PC-3 (cell line): ENCODE results near the gene PPARG. TPM values are rescaled to one million over a fixed set of nuclear protein-coding genes. Genes with fewer than 3 reads are reported as not detected.

Experiments used
- ATAC-seq: fragments of 200-7000 bp; cut with Tn5 transposase; 2 replicates; pipeline ENCODE4 v1.9.1; 2020; ENCODE audit warnings: mild to moderate bottlenecking, moderate library complexity
- BruUV-seq: library from RNA; stranded (reverse); fragments of 400-500 nt; replicated peaks from 2 replicates; lab custom pipeline; 2021; lab: Mats Ljungman, UMichigan
- CTCF ChIA-PET: fragments of 300-600 bp; sonication (Branson Sonifier 250); formaldehyde crosslinking; loops from one replicate; lab custom pipeline; 2022; ENCODE audit warnings: antibody characterized with exemption; lab: Charles Lee
- POLR2A ChIA-PET: fragments of 300-600 bp; sonication (Branson Sonifier 250); formaldehyde crosslinking; loops from one replicate; lab custom pipeline; 2022; ENCODE audit warnings: antibody characterized with exemption; ENCODE audit not compliant: unreplicated experiment; lab: Charles Lee
- DNase-seq: peaks from one replicate; pipeline ENCODE4 v3.0.0-alpha.2; 2015
- H2AFZ ChIP-seq: fragments of 300-600 bp; sonication (generic); 2 replicates; pipeline ENCODE4 v1.6.0; 2016; ENCODE audit warnings: antibody characterized with exemption, low read length
- H3F3A ChIP-seq: fragments of 300-600 bp; sonication (generic); one replicate; pipeline ENCODE4 v1.6.0; 2017; ENCODE audit warnings: antibody characterized with exemption, low read length, control low read depth, mild to moderate bottlenecking; ENCODE audit not compliant: unreplicated experiment
- H3K27ac ChIP-seq: fragments of 300-600 bp; sonication (generic); 2 replicates; pipeline ENCODE4 v1.5.1; 2016; ENCODE audit warnings: mild to moderate bottlenecking, low read length
- H3K27me3 ChIP-seq: fragments of 300-600 bp; sonication (generic); 2 replicates; pipeline ENCODE4 v1.6.1; 2016; ENCODE audit warnings: low read length, mixed read lengths
- H3K36me3 ChIP-seq: fragments of 300-600 bp; sonication (generic); 2 replicates; pipeline ENCODE4 v1.6.1; 2016; ENCODE audit warnings: low read depth, mixed run types, low read length, mixed read lengths
- H3K4me1 ChIP-seq: fragments of 300-600 bp; sonication (generic); 2 replicates; pipeline ENCODE4 v1.5.1; 2016; ENCODE audit warnings: low read length; ENCODE audit not compliant: insufficient read depth
- H3K4me2 ChIP-seq: fragments of 300-600 bp; sonication (generic); 2 replicates; pipeline ENCODE4 v1.6.0; 2016; ENCODE audit warnings: low read length
- H3K4me3 ChIP-seq: fragments of 300-600 bp; sonication (generic); 2 replicates; pipeline ENCODE4 v1.5.1; 2016; ENCODE audit warnings: mild to moderate bottlenecking, low read length, mixed read lengths
- H3K79me2 ChIP-seq: fragments of 300-600 bp; sonication (generic); 2 replicates; pipeline ENCODE4 v1.6.1; 2017; ENCODE audit warnings: low read length, mixed read lengths
- H3K9ac ChIP-seq: fragments of 300-600 bp; sonication (generic); 2 replicates; pipeline ENCODE4 v1.6.0; 2016; ENCODE audit warnings: mild to moderate bottlenecking, low read length
- H3K9me2 ChIP-seq: fragments of 300-600 bp; sonication (generic); replicated peaks from 2 replicates; pipeline ENCODE4 v1.6.1; 2016; ENCODE audit warnings: mixed run types, low read length, mixed read lengths
- H3K9me3 ChIP-seq: fragments of 300-600 bp; sonication (generic); 2 replicates; pipeline ENCODE4 v1.6.1; 2016; ENCODE audit warnings: low read length, mixed read lengths
- H4K20me1 ChIP-seq: fragments of 300-600 bp; sonication (generic); 2 replicates; pipeline ENCODE4 v1.6.1; 2016; ENCODE audit warnings: low read length, mixed read lengths
- EZH2 ChIP-seq: fragments of 300-600 bp; sonication (generic); IDR thresholded peaks from one replicate; pipeline ENCODE4 v1.6.1; 2017; ENCODE audit warnings: antibody characterized with exemption, mild to moderate bottlenecking, low read length; ENCODE audit not compliant: unreplicated experiment
- EZH2phosphoT487 ChIP-seq: fragments of 300-600 bp; sonication (generic); IDR thresholded peaks from 2 replicates; pipeline ENCODE4 v1.6.1; 2018; ENCODE audit warnings: mild to moderate bottlenecking, antibody characterized with exemption, low read length, borderline replicate concordance
- intact Hi-C: fragments of 100-400 bp; cut with micrococcal nuclease; formaldehyde crosslinking; loops from 2 replicates; pipeline ENCODE4 v1.9.0; 2023
- total RNA-seq: library from RNA; depleted of rRNA; stranded (reverse); fragments of >200 nt; gene quantifications from 2 replicates; pipeline ENCODE4 v1.2.3, GENCODE V29; 2014
- TF ChIP-seq, protein P1 (sequence below): fragments of 300-600 bp; sonication (generic); conservative IDR thresholded peaks from 2 replicates; pipeline ENCODE4 v1.5.1; 2017; ENCODE audit warnings: antibody characterized with exemption, low read depth, mild to moderate bottlenecking, low read length

PPARG gene
- total RNA-seq, 1 experiment from 2014 or later, result 250 TPM

DNA sequence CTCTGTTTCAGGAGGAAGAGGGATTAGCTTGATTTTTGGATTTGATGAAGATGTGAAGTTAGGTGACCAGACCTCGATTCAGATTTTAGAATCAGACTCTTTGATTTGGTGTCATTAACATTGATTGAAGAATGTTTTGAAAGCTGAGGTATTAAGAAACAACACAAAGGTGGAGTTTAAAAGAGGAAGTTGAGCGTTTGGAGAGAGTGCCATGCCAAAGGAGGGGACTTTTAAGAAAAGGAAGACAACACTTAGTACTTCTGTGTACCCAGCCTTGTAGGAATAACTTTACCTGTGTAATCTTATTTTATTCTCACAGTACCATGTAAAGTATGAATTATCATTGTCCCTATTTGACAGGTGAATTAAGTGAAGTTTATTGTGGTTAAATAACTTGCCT, 34.4 kb downstream of the PPARG start:
- Histone ChIP-seq H3K79me2 (peaks cover 89% of the 10 kb centered on the region), H3K9ac (no peak overlapping the region), H3K4me3 (no peak overlapping the region), H3K27me3 (no peaks in the 10 kb centered on the region), H3K4me2 (no peak overlapping the region), H4K20me1 (peaks cover 14% of the 10 kb centered on the region), H2AFZ (no peak overlapping the region), H3K9me2 (no peaks in the 10 kb centered on the region), H3K4me1 (peaks cover 10% of the 10 kb centered on the region), H3F3A (peaks cover 11% of the 10 kb centered on the region), H3K27ac (no peak overlapping the region), H3K36me3 (peaks cover 65% of the 10 kb centered on the region), H3K9me3 (no peaks in the 10 kb centered on the region)
- no peak for TF ChIP-seq EZH2phosphoT487
- TF ChIP-seq EZH2, result no peak
- TF ChIP-seq, protein P1, sequence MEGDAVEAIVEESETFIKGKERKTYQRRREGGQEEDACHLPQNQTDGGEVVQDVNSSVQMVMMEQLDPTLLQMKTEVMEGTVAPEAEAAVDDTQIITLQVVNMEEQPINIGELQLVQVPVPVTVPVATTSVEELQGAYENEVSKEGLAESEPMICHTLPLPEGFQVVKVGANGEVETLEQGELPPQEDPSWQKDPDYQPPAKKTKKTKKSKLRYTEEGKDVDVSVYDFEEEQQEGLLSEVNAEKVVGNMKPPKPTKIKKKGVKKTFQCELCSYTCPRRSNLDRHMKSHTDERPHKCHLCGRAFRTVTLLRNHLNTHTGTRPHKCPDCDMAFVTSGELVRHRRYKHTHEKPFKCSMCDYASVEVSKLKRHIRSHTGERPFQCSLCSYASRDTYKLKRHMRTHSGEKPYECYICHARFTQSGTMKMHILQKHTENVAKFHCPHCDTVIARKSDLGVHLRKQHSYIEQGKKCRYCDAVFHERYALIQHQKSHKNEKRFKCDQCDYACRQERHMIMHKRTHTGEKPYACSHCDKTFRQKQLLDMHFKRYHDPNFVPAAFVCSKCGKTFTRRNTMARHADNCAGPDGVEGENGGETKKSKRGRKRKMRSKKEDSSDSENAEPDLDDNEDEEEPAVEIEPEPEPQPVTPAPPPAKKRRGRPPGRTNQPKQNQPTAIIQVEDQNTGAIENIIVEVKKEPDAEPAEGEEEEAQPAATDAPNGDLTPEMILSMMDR, result no peak
- BruUV-seq, result no TSS peak
- DNase-seq, result no peak
- ChIA-PET POLR2A (no interaction called here), CTCF (no interaction called here)
- intact Hi-C loops, result no loop called here
- ATAC-seq, result no peak

DNA sequence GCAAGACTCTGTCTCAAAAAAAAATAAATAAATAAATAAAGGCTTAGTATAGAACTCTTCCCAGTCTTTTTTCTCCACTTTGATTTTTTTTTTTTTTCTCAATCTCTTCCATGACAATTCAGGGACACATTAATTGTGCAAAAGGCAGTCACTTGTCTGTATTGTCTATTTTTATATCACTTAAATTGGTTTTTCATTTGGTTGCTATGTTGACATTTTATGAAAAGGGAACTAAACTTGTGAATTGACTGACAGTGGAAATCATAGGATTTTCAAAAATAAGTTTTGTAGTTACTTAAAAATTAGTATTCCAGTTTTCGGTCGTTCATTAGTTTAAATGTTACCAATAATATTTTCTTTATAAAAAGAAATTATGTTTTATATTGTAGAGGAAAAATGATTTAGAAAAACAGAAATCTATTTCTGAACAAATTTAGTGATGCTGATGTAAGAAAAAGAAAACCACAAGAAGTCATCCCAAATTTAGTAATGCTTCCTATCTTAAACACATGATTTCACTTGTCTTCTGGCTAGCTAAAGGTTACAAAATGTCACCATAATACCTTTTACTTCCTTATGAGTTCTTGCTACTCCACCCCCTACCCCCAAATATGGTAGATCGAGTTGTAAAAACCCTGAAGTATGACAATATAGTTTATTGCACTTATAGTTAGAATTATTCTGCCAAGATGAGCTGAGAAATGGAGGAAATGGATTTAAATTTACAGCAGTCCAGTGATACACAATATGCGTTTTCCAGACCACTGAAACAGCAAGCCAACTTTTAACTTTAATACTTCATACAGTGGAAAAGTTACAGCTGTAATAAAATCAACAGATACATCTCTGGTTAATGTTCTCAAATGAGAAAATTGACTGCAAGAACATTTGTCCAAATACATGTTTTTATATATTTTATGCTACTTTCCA, 37.0 kb downstream of the PPARG start:
- ATAC-seq (no peak), DNase-seq (no peak)
- Histone ChIP-seq H4K20me1 (peaks cover 4% of the 10 kb centered on the region), H3K9ac (no peak overlapping the region), H3K36me3 (peaks cover 78% of the 10 kb centered on the region), H2AFZ (no peak overlapping the region), H3K9me2 (no peaks in the 10 kb centered on the region), H3K9me3 (no peaks in the 10 kb centered on the region), H3K27ac (no peak overlapping the region), H3K79me2 (peaks cover 89% of the 10 kb centered on the region), H3K27me3 (no peaks in the 10 kb centered on the region), H3K4me2 (no peak overlapping the region), H3K4me3 (no peak overlapping the region), H3F3A (peaks cover 11% of the 10 kb centered on the region), H3K4me1 (no peaks in the 10 kb centered on the region)
- TF ChIP-seq EZH2phosphoT487 (no peak), EZH2 (no peak)
- TF ChIP-seq, protein P1, result no peak
- no TSS peak for BruUV-seq
- intact Hi-C loops, result no loop called here
- ChIA-PET POLR2A (no interaction called here), CTCF (no interaction called here)

DNA sequence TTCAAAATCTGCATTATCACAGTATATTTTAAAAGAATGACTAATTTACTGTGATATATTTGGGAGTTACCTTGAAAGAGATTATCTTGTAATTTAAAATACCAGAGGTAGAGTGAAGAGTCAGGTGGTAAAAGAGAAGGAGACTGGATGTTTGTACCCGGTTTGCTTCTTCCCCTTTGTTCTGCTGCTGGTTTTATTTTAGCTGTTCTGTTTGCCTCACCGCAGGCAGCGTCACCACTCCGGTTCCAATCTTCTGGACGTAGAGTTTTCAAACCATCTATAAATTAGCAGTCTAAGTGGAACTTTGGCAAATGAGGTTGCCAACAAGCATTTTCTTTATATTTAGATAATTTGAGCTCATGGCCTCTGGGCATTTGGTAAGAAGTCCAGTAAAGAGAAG, 38.2 kb downstream of the PPARG start:
- DNase-seq (no peak), ATAC-seq (no peak)
- H3K9me2 ChIP-seq, result no peaks in the 10 kb centered on the region
- TF ChIP-seq EZH2phosphoT487 (no peak), EZH2 (no peak)
- TF ChIP-seq, protein P1, result no peak
- H4K20me1 ChIP-seq, result peaks cover 9% of the 10 kb centered on the region; the same call in 1 of the 2 replicates
- H3K9ac ChIP-seq, result no peak overlapping the region
- H3K9me3 ChIP-seq, result no peaks in the 10 kb centered on the region
- peaks cover 89% of the 10 kb centered on the region for H3K79me2 ChIP-seq
- peaks cover 11% of the 10 kb centered on the region for H3F3A ChIP-seq
- no peak overlapping the region for H3K4me2 ChIP-seq
- intact Hi-C loops, result no loop called here
- peaks cover 77% of the 10 kb centered on the region for H3K36me3 ChIP-seq
- no peak overlapping the region for H3K27ac ChIP-seq
- ChIA-PET CTCF (no interaction called here), POLR2A (no interaction called here)
- no peak overlapping the region for H3K4me3 ChIP-seq
- no TSS peak for BruUV-seq
- no peaks in the 10 kb centered on the region for H3K4me1 ChIP-seq
- no peaks in the 10 kb centered on the region for H3K27me3 ChIP-seq
- H2AFZ ChIP-seq, result no peak overlapping the region
